Testis (tissue), 2 donors: ENCODE measurements around the gene TMEM272.

Source experiments
- CTCF ChIP-seq, 3 experiments: fragments of 450-650 bp in 2 of 3; fragments of 200-600 bp in 1 of 3; sonication (generic) in 1 of 3; IDR thresholded peaks; one replicate each; pipeline ENCODE4 v1.5.1; 2016 to 2019; ENCODE audit warnings: antibody characterized with exemption in 3 of 3, mild to moderate bottlenecking in 2 of 3, moderate library complexity in 1 of 3
- POLR2A ChIP-seq: fragments of 450-650 bp; IDR thresholded peaks from one replicate; pipeline ENCODE4 v1.6.1; 2017; ENCODE audit warnings: antibody characterized with exemption, mild to moderate bottlenecking, moderate library complexity

DNA sequence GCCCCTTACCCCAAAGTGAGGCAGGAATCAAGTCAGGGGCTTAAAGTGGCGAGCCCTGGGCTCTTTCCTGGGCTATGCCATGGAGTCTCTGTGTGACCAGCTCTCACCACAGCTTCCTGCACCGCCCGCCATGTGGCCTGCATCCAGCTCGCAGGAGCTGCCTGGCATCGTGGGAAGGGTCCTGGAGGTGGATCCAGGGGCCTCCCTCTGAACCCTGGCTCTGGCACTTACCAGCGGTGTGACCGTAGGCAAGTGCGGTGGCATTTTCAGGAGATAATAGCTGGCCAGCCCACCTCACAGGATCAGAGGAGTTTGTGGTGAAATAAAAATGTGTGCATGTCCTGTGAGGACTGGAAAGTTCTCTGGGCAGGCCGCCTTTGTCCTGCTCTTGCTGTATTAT is 67.1 kb downstream of the TMEM272 start:
- TF ChIP-seq POLR2A (no peak), CTCF (IDR thresholded peaks at IDR 0.05) (no peak)
